ENCODE measurements around the gene TELO2.

Gene TELO2

GRCh38 chr16:1509307-1510221, 16.4 kb downstream of the TELO2 start:
- H3K4me3 ChIP-seq (ENCODE audit: low read depth, low read length): no peak overlapping the region
- DNase-seq (ENCODE audit: low read depth): no peak
- no peak for TF ChIP-seq CTCF (conservative IDR thresholded peaks at IDR 0.05; ENCODE audit: low read depth, low read length)

DNA sequence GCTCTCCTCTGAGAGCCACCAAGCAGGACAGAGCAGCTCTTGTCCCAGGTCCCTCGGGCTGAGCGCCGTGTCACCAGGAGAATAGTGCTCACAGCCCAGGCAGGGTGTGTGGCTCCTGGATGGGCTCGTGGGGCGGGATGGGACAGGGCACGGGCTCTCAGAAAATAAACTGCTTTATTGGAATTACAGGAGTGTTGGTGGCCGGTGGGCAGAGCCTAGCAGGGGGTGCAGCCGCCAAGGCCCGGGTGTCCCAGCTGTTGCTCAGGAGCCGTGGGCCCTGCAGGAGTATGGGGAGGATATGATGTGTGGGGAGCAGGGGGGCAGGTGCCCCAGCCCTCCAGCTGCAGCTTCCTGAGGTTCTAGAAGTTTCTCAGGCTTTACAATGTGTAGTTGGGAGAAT, 17.1 kb downstream of the TELO2 start:
- no peak for TF ChIP-seq CTCF (conservative IDR thresholded peaks at IDR 0.05; ENCODE audit: low read depth, low read length)

GRCh38 chr16:1510941-1511351, 17.8 kb downstream of the TELO2 start:
- no peak for TF ChIP-seq CTCF (conservative IDR thresholded peaks at IDR 0.05; ENCODE audit: low read depth, low read length)
- H3K4me3 ChIP-seq (ENCODE audit: low read depth, low read length): no peak overlapping the region

More for the DNA sequence above, 17.1 kb downstream of the TELO2 start:
- DNase-seq (ENCODE audit: low read depth): no peak
- H3K4me3 ChIP-seq (ENCODE audit: low read depth, low read length): no peak overlapping the region

DNA sequence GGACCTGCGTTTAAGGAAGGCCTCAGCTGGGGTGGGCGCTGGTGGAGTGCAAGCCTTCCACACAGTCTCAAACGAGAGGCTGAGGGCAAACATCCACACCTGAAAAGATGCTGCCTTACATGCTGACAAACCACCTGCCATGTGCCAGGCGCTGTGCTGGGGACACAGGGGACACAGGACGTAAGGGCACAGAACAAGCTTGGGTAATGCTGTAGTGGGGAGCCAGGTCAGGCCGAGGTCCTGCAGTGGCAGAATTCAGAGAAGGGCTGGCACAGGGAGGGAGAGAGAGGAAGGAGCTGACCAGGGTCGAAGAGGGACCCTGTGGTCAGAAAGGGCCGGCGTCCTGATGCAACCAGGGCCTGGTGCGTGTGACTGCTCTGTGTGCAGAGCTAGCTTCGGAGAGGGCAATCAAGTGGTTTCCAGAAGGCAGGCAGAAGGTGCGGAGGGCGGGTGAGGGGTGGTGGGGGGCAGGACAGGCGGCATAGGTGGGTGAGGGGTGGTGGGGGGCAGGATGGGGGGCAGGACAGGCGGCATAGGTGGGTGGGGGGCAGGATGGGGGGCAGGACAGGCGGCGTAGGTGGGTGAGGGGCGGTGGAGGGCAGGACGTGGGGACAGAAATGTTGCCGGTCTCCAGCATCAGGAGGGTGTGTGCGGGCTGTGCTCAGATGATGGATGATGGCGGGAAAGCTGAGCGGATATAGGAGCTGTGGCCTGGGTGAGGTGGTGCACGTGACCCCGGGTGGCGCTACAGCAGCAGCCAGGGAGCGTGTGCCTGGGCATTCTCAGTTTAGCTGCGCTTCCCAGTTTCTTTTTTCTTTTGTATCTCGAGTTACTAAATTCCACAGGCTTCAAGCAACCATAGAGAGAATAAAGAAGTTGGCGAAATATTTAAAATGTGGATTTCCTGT, 18.8 kb downstream of the TELO2 start:
- no peak overlapping the region for H3K4me3 ChIP-seq (ENCODE audit: low read depth, low read length)
- no peak for DNase-seq (ENCODE audit: low read depth)
- no peak for TF ChIP-seq CTCF (conservative IDR thresholded peaks at IDR 0.05; ENCODE audit: low read depth, low read length)

More at GRCh38 chr16:1510941-1511351, 17.8 kb downstream of the TELO2 start:
- no peak for DNase-seq (ENCODE audit: low read depth)

DNA sequence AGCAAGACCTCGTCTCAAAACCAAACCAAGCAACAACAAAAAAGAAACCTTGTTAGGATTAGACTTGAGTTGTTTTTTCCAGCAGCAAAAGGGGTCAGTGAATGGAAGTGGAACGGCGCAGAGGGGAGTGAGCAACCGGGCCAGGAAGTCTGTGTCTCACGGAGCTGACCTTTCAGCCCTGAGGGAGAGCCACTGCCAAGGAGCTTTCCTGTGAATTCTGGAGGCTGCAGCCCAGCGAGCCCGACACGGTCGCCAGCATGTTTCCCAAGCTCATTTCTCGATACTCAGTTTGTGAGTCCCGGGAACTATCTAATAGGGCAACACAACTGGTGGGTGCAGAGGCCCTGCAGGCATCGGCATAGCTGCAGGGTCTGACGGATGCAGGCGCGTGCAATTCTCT, 19.6 kb downstream of the TELO2 start:
- H3K4me3 ChIP-seq (ENCODE audit: low read depth, low read length): no peak overlapping the region
- DNase-seq (ENCODE audit: low read depth): no peak
- TF ChIP-seq CTCF (conservative IDR thresholded peaks at IDR 0.05; ENCODE audit: low read depth, low read length): no peak

DNA sequence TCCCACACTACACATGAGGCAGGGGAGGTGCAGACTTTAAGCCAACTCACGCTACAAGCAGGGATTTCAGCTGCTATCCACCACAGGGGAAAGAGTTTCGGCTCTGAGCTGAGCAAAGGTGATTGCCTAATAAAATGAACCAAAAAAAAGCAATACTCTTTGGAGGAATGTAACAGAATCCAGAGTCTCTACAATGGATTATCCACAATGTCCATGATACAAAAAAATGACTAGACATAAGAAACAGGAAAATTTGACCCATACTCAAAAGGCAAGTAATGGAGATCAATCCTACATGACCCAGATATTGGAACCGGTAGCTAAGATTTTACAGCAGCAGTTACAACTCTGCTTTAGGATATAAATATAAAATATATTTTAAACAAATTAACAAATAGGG, 21.3 kb downstream of the TELO2 start:
- H3K4me3 ChIP-seq (ENCODE audit: low read depth, low read length): no peak overlapping the region
- no peak for DNase-seq (ENCODE audit: low read depth)
- no peak for TF ChIP-seq CTCF (conservative IDR thresholded peaks at IDR 0.05; ENCODE audit: low read depth, low read length)

Data from choroid plexus epithelial cell (primary cell).